NOMO-1 treated with DMSO at 0.1 percent for 48 hours (cell line): ENCODE results near the gene STARD8.
"Not testable (repeated sequence)": the region's sequence is repeated elsewhere in the genome, so short reads cannot be mapped to it uniquely, and the experiment has no call there.

Experiments used
- DNase-seq: peaks from one replicate; lab custom pipeline; 2025; ENCODE audit not compliant: unreplicated experiment; lab: John Stamatoyannopoulos, UW

The STARD8 gene

DNA sequence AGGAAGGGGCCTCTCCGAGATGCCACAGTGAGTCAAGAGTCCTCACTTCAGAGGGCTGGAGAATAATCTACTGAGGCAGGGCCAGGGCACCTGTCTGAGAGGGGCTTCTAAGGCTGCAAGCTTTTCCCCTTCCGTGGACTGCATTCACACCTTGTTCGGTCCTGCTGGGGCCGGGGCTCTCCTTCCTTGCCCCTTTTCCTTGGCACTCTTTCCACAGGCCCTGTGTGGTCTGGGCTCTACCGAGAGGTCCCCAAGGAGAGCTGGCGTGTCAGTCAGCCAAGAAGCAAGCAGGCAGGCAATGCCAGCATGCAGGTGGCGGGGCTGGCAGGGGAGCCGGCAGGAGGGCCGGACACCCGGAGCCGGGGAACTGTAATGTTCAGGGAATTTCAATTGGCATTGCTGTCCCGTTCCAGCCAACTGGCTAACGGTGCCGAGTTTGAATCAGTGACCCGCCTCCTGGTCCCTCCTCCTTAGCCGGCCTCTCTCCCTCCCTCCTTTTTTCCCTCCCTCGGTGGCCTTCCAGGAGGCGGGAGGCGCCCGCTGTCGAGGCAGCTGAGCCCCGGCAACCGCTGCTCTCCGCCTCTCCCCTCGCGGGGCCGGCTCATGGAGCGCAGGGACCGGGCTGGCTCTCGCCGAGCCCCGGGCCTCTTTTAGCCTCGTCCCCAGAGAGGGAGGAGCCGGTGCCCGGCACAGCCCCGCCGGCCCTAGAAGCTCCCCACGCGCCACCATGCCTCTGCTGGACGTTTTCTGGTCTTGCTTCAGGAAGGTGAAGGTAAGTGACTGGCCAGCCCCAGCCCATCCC, at the start of gene STARD8:
Gene STARD8, plus strand, starts transcription at position 511 of the 802 bp plus-strand sequence. Its CDS starts 217 bp downstream, at position 728.
- no peak for DNase-seq

DNA sequence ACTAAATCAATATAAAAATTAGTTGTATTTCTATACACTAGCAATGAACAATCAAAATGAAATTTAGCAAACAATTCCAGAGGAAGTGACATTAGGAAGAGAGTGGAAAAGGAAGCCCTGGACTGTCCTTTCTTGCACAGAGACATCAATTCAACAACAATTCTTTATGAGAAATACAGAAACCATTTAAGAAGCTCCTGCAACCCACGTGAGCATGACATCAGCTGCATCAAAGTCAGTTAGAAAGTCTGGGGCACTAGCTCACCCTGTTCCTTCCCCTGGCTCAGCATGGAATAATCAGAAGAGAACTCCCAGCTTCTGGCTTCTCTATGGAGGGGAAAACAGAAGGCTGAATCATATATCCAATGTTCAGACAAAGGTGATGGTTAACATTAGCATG, 48.6 kb upstream of the STARD8 start:
- no peak for DNase-seq

- DNase-seq = no peak
These were observed 48.0 kb upstream of the STARD8 start for GRCh38 chrX:68599256-68600152.

DNA sequence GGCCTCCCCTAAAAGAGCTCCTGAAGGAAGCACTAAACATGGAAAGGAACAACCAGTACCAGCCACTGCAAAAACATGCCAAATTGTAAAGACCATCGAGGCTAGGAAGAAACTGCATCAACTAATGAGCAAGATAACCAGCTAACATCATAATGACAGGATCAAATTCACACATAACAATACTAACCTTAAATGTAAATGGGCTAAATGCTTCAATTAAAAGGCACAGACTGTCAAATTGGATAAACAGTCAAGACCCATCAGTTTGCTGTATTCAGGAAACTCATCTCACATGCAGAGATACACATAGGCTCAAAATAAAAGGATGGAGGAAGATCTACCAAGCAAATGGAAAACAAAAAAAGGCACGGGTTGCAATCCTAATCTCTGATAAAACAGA, 43.2 kb upstream of the STARD8 start:
- DNase-seq = not testable (repeated sequence)

DNA sequence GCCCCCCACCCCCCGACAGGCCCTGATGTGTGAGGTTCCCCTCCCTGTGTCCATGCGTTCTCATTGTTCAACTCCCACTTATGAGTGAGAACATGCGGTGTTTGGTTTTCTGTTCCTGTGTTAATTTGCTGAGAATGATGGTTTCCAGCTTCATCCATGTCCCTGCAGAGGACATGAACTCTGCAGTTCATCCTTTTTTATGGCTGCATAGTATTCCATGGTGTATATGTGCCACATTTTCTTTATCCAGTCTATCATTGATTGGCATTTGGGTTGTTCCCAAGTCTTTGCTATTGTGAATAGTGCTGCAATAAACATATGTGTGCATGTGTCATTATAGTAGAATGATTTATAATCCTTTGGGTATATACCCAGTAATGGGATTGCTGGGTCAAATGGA, 32.7 kb upstream of the STARD8 start:
- not testable (repeated sequence) for DNase-seq

DNA sequence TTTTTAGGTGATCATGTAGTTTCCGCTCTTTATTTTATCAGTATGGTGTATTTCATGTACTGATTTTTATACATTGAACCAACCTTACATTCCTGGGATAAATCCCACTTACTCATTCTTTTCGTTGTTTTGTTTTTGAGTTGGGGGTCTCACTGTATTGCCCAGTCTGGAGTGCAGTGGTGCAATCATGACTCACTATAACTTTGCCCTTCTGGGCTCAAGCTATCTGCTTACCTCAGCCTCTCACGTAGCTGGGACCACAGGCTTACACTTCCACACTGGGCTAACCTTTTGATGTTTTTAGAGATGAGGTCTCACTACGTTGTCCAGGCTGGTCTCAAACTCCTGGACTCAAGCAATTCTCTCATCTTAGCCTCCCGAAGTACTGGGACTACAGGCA, 19.5 kb upstream of the STARD8 start:
- DNase-seq = no peak

- DNase-seq = not testable (repeated sequence)
These were observed 17.5 kb upstream of the STARD8 start for GRCh38 chrX:68629936-68630335.

GRCh38 chrX:68631336-68631735, 16.1 kb upstream of the STARD8 start:
- DNase-seq = no peak

DNA sequence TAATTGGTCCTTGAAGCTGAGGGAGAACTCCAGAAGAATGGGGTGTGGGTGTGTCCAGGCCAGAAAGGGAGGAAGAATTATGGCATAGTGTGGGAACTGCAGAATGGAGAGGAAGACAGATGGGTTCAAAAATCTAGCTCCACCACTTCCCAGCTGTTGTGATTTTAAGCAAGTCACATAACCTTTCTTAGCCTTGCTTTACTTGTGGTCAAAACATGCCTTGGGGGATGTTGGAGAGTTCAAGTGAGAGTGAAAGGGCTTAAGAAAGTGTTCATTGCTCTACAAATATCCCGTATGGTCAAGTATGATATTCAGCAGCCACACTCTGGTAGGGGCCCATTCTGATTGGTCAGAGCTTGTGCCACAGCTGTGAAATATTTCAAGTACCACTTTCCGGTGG, 15.0 kb upstream of the STARD8 start:
- no peak for DNase-seq

GRCh38 chrX:68633981-68634380, 13.5 kb upstream of the STARD8 start:
- DNase-seq = no peak

DNA sequence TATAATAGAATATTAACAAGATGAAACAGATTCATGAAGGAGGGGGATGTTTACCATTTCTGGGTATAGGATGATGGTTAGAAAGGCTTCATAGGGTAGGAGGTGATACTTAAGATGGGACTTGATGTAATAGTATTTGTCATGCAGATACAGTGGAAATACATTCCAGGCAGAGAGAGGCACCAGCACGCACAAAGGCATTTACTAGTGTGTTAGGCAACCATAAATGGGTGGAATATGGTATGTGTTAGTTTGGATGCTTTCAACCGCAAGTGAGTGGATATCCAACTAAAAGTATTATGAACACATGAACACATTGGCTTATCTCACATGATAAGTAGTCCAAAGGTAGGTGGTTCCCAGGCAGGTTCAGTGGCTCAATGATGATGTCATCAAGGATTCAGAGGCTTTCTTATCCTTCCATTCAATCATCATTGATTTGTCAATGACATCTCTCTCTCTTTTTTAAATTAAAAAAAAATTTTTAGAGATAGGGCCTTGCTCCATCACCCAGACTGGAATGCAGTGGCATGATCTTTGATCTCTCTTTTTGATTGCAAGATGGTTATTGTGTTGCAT, 12.7 kb upstream of the STARD8 start:
- no peak for DNase-seq

GRCh38 chrX:68640661-68641060, 6.8 kb upstream of the STARD8 start:
- no peak for DNase-seq

GRCh38 chrX:68644861-68645260, 2.6 kb upstream of the STARD8 start:
- DNase-seq = no peak

- DNase-seq = no peak
These were observed 1.0 kb upstream of the STARD8 start for GRCh38 chrX:68646421-68646820.

DNA sequence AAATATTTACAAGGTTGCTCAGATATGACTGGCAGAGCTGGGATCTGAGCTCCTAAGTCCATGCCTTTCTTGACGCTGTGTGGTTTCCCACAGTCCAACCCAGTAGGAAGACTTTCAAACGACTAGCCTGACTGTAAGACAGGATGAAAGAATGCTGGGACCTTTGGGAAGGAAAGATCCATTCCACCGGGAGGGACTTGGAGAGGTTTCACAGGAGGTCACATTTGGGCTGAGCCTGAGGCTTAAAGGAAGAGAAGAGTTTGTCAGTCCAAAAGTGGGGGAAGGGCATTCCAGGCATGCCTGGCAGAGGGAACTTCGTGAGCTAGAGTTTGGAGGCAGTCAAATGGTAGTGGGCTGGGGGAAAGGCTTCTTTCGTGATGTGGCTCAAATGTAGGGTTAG, 1.5 kb downstream of the STARD8 start:
- no peak for DNase-seq

DNA sequence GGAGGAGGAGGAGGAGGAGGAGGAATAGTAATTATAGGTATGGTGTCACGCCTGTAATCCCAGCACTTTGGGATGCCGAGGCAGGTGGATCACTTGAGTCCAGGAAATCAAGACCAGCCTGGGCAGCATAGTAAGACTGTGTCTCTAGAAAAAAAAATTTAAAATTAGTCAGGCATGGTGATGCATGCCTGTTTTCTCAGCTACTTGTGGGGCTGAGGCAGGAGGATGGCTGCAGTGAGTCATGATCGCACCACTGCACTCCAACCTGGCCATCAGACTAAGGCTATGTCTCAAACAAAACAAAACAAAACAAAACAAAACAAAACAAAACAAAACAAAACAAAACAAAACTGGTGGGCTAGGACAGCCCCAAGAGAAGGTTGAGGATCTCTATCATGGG, 3.0 kb downstream of the STARD8 start:
- no peak for DNase-seq

DNA sequence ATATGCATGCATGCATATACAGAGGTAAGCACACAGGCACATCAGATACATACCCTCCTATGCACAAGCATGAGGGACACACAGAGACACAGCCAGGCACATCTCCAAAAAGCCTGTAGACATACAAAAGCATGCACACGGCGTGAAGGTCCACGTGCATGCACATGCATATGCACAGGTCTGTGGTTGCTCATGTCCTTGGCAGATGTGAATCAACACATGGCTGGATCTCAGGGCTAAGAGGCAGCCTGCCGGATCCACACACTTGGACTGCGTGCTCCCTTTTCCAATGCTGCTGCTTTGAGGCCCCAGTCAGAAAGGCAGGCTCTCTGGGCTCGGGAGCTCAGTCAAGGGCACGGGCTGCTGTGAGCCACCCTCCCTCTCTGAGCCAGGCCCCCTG, 3.6 kb downstream of the STARD8 start:
- DNase-seq = no peak

DNA sequence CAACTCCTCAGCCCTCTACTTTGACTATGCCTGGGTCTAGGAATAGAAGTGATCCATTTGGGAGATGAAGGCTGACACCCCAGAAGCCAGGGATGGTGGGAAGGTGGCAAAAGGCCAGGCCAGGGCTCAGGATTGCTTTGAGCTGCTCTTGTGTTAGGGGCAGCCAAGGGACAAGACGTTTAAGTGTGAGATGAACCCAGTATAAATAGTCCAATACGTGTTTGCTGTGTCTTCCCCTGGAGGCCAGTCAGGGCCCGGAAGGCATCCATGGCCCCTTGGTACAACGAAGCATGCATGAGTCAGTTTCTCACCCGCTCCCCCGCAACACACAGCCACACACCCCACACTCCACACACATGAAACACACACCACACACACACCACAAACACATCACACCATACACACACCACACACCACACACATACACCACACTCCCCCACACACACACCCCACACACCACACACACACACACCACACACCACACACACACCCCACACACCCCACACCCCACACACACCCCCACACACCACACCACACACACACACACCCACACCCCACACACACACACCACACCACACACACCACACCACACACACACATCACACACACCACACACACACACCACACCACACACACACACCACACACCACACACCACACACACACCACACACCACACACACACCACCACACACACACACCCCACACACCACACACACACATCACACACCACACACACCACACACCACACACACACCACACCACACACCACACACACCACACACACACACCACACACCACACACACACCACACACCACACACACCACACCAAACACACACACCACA, 5.1 kb downstream of the STARD8 start:
- DNase-seq = no peak

DNA sequence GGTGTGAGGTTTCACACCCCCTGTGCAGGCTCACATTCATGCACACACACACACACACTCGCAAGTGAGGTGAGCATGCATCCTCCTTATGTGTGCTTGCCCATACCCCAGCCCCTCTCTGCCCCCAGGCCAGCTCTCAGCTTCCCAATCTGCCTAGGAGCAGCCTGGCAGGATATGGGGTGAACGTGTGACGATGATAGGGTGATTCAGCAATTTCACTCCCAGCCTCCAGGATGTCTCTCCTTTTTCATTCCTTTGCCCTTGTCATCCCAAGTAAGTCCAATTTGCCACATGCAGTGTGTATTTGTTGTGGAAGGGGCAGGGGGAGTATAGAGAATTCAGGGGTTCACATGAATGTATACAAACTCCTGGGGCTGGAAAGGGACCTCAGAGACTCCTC, 7.2 kb downstream of the STARD8 start:
- DNase-seq = no peak

GRCh38 chrX:68656473-68656872, 9.0 kb downstream of the STARD8 start:
- not testable (repeated sequence) for DNase-seq

DNA sequence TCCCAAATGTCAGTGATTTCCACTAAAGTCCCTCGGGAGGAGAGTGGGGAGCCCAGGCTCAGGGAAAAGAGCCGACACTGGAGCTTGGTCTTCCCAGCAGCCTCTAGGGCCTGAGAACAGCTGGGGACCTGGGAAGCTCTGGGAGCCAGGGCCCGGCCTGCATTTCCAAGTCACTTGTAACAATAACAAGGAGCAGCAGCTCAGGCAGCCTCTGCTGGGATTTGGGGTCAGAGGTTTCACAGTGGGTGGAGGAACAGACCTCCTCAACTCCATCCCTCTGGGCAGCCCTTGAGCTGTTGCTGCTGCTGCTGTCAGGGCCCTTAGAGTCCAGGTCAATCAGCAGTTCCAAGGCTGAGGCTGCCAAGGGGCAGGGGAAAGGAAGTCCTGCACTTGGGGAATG, 11.1 kb downstream of the STARD8 start:
- DNase-seq = no peak
